IPS-18a (cell line): Measurements from ENCODE around the gene SYS1.

Experiments used
- H3K27ac ChIP-seq: one replicate; pipeline ENCODE4 v1.5.1; 2013; ENCODE audit warnings: low read length
- H3K27me3 ChIP-seq: one replicate; pipeline ENCODE4 v1.6.1; 2013; ENCODE audit warnings: mild to moderate bottlenecking, low read length; ENCODE audit not compliant: control insufficient read depth, insufficient read depth
- H3K36me3 ChIP-seq: one replicate; pipeline ENCODE4 v1.6.1; 2013; ENCODE audit warnings: low read depth, low read length; ENCODE audit not compliant: control insufficient read depth
- H3K4me1 ChIP-seq: one replicate; pipeline ENCODE4 v1.6.1; 2013; ENCODE audit warnings: low read depth, low read length; ENCODE audit not compliant: control insufficient read depth
- H3K4me3 ChIP-seq: one replicate; pipeline ENCODE4 v1.5.1; 2013; ENCODE audit warnings: low read length
- H3K9ac ChIP-seq: one replicate; pipeline ENCODE4 v1.6.1; 2013; ENCODE audit warnings: mild to moderate bottlenecking, low read length, moderate library complexity
- H3K9me3 ChIP-seq: one replicate; pipeline ENCODE4 v1.6.1; 2013; ENCODE audit warnings: low read depth, low read length; ENCODE audit not compliant: control insufficient read depth

The SYS1 gene

DNA sequence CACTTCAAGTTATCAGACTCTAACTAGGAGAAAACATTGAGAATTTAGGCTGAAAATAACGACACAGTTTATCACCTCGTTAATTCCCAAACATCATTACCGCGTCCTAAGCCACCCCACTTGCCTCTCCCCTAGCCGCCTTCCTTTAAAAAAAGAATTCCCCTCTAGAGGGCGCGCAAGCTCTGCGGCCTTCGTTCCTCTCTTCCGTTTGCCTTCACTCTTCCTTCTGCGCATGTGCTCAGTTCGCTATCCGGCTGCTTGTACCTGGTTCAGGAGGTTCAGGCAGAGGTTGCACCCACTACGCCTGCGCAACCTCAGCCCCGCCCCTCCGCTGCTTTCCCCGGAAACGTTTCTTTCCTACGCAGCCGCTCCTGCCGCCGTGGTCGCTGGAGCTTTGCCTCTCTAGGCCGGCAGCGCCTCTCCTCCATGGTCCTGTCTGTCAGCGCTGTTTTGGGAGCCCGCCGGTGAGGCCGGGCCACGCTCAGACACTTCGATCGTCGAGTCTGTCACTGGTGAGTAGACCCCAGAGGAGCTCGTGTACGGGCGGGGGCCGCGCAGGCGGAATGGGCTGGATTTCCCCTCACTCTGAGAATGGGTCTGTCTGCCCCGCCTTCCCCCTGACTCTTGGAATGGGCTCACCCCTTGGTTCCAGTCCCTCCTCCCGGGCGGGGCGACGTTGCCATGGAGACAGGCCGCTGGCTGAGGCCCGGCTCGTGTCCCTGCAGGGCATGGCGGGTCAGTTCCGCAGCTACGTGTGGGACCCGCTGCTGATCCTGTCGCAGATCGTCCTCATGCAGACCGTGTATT lies at the start of gene SYS1:
Gene SYS1 (plus strand): TSS at position 353 of the 807 bp plus-strand sequence. CDS start 376 bp downstream, at position 729.
- Histone ChIP-seq H3K4me1 (peaks cover 9% of the 10 kb centered on the region), H3K9ac (peak within 1 kb of the TSS; percentile 77), H3K36me3 (peaks cover 15% of the 10 kb centered on the region), H3K9me3 (no peaks in the 10 kb centered on the region), H3K4me3 (peak within 1 kb of the TSS; percentile 95), H3K27ac (peak within 1 kb of the TSS; percentile 51), H3K27me3 (no peaks in the 10 kb centered on the region)

DNA sequence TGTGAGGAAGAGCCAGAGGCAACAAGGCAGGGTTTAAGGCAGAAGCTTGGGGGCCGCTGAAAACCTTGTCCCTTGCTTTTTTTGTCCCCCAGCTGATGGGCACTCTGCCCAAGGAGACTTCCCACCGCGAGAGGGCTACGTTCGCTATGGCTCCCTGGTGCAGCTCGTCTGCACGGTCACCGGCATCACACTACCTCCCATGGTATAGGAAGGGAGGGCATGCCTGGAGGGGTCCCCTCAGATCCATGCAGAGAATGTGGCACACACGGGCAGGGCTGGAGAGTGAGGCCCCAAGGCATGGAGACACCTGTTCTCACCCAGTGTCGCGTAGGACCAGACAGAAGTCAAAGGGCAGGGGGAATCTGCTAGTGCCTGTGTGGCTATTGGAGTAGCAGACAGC lies 49.0 kb upstream of the SYS1 start:
- no peaks in the 10 kb centered on the region for H3K36me3 ChIP-seq
- H3K9ac ChIP-seq, result no peak overlapping the region
- H3K27ac ChIP-seq, result no peak overlapping the region
- H3K27me3 ChIP-seq, result peaks cover 17% of the 10 kb centered on the region
- no peaks in the 10 kb centered on the region for H3K9me3 ChIP-seq
- H3K4me1 ChIP-seq, result no peaks in the 10 kb centered on the region
- H3K4me3 ChIP-seq, result no peak overlapping the region

DNA sequence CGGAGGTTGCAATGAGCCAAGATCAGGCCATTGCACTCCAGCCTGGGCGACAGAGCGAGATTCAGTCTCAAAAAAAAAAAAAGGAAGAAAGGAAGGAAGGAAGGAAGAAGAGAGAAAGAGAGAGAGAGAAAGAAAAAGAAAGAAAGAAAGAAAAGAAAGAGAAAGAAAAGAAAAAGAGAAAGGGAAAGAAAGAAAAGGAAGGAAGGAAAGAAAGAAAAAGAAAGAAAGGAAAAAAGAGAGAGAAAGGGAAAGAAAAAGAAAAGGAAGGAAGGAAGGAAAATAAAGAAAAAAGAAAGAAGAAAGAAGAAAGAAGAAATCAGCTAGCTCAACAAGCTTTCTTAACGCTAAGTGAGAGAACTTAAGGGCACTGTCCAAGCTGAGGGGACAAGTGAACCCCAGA lies 47.3 kb upstream of the SYS1 start:
- Histone ChIP-seq H3K4me1 (no peaks in the 10 kb centered on the region), H3K36me3 (no peaks in the 10 kb centered on the region), H3K4me3 (no peak overlapping the region), H3K27me3 (peaks cover 16% of the 10 kb centered on the region), H3K9me3 (no peaks in the 10 kb centered on the region), H3K9ac (no peak overlapping the region), H3K27ac (no peak overlapping the region)

DNA sequence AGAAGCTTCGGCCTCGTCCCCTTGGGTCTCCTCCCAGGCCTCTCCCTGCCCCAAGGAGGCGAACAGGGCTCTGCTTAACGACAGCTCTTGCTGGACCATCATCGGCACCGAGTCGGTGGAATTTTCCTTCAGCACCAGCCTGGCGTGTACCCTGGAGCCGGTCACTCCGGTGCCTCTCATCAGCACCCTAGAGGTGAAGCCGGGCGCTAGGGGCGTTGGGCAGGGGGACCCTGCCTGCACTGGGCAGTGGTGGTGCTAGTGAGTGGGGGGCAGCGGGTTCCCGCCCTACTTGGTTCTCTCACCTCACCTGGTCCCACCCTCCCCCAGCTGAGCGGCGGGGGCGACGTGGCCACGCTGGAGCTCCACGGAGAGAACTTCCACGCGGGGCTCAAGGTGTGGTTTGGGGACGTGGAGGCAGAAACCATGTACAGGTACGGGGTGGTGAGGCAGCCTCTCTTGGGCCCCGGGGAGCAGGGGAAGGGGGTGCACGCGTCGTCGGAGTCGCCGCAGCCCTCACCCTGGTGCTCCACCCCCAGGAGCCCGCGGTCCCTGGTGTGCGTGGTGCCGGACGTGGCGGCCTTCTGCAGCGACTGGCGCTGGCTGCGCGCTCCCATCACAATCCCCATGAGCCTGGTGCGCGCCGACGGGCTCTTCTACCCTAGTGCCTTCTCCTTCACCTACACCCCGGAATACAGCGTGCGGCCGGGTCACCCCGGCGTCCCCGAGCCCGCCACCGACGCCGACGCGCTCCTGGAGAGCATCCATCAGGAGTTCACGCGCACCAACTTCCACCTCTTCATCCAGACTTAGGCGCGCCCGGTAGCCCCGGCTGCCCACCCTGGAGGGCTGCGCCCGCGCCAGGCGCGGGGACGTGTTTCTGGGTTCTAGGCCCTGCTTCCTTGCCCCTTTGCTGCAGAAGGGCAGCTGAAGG lies 46.5 kb upstream of the SYS1 start:
- no peaks in the 10 kb centered on the region for H3K4me1 ChIP-seq
- no peak overlapping the region for H3K4me3 ChIP-seq
- H3K27me3 ChIP-seq, result peaks cover 9% of the 10 kb centered on the region
- H3K9me3 ChIP-seq, result no peaks in the 10 kb centered on the region
- no peak overlapping the region for H3K9ac ChIP-seq
- no peaks in the 10 kb centered on the region for H3K36me3 ChIP-seq
- H3K27ac ChIP-seq, result no peak overlapping the region

DNA sequence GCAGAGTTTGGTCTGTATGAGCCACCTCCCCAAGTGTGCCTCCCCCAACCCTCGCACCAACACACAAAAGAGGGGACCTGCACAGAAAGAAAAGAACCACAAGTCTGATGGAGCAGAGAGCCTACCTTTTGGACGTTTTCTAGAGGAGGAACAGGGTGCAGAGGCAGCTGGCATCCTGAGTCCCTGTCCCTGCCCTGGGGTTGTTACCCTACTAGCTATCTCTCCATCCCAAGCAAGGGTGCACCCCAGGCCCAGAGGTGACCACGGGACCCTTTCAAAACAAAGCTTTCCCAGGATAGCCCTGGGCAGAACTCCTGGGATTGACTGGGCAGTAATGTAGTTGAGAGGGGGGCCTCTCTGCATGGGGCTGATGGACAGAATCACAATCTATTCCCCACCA lies 45.1 kb upstream of the SYS1 start:
- no peaks in the 10 kb centered on the region for H3K9me3 ChIP-seq
- no peaks in the 10 kb centered on the region for H3K27me3 ChIP-seq
- no peaks in the 10 kb centered on the region for H3K36me3 ChIP-seq
- no peak overlapping the region for H3K27ac ChIP-seq
- no peak overlapping the region for H3K9ac ChIP-seq
- no peaks in the 10 kb centered on the region for H3K4me1 ChIP-seq
- H3K4me3 ChIP-seq, result no peak overlapping the region

DNA sequence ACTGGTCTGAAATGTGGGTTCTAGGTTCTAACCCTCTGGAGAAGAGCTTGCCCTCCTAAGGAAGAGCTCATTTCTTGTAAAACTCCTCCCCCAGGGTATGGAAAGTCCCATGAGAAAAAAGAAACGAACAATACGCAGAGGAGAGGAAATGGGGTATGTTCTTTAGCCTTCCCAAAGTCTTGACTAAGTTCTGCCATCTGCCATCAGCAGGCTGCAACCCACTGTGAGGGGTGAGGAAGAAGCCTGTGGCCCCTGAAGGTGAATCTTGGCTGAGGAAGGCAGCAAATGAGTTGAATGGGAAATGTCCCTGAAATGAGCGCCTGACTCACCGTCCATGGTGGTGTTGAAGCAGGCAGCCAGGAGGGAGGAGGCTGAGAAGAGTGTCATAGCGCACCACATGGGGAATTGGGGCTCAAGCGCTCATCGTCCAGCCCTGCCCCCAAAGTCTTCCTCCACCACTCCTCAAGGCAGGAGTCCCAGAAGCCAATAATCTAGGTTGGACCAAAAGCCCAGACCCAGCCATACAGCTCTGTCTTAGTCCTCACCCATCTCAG lies 44.5 kb upstream of the SYS1 start:
- Histone ChIP-seq H3K27me3 (no peaks in the 10 kb centered on the region), H3K4me1 (no peaks in the 10 kb centered on the region), H3K4me3 (no peak overlapping the region), H3K9me3 (no peaks in the 10 kb centered on the region), H3K36me3 (no peaks in the 10 kb centered on the region), H3K27ac (no peak overlapping the region), H3K9ac (no peak overlapping the region)

DNA sequence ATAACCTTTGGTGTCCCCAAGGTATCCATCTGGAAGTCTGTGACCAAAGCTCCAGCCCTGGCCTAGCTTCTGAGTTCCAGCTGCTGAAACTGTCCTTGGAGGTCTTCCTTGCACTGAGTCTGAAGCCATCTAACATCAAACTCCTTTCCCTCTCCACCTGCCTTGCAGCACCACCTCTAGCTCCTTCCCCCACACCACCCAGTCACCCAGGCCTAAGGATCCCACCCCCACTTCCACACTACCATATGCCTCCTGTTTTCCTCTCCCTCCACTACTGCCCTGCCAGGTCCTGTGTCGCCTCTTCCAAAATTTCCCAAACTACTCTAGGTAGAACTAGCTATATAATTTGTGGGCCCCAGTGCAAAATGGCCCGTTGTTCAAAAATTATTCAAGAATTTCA lies 44.0 kb upstream of the SYS1 start:
- no peak overlapping the region for H3K4me3 ChIP-seq
- no peaks in the 10 kb centered on the region for H3K36me3 ChIP-seq
- H3K9ac ChIP-seq, result no peak overlapping the region
- H3K27me3 ChIP-seq, result no peaks in the 10 kb centered on the region
- no peaks in the 10 kb centered on the region for H3K9me3 ChIP-seq
- H3K27ac ChIP-seq, result no peak overlapping the region
- no peaks in the 10 kb centered on the region for H3K4me1 ChIP-seq

DNA sequence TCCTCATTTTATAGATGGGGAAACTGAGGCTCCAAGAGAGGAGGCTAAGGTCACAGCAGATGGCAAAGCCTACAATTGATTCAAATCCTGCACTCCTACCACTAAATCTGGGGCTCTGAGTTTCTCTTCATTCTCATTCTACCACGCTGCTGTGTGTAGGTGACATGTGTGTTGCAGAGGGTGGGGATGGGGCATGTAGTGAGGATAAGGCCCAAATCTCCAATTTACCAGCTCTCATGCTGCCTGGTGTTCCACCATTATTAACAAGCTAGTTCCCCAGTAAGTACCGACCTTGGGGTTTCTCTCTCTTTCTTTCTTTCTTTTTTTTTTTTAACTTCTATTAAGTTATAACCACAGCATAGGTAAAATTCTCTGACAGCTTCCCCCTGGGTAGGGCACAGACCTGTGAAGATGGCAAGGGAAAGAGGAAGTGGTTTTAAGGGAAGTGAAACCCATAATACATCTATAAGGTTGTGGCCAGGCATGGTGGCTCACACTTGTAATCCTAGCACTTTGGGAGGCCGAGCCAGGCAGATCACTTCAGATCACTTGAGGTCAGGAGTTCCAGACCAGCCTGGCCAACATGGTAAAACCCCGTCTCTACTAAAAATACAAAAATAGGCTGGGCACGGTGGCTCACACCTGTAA lies 41.9 kb upstream of the SYS1 start:
- H3K9ac ChIP-seq, result no peak overlapping the region
- H3K9me3 ChIP-seq, result no peaks in the 10 kb centered on the region
- H3K4me3 ChIP-seq, result no peak overlapping the region
- H3K27ac ChIP-seq, result no peak overlapping the region
- no peaks in the 10 kb centered on the region for H3K4me1 ChIP-seq
- H3K36me3 ChIP-seq, result no peaks in the 10 kb centered on the region
- no peaks in the 10 kb centered on the region for H3K27me3 ChIP-seq

DNA sequence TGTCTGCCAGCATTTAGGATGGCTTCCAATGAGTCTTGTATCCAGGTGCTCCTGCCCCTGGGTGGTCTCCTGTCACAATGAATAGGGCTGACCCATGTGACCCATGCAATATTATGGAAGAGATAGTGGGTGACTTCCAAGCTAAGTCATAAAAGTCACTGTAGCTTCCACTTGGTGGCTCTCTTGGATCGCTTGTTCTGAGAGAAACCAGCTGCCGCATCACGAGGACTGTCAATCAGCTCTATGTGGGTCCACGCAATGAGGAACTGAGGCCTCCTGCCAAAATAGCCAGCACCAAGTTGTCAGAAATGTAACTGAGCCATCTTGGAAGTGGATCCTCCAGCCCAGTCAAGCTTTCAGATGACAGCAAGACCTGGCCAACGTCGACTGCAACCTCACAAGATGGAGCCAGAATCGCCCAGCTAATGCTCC lies 40.0 kb upstream of the SYS1 start:
- no peaks in the 10 kb centered on the region for H3K9me3 ChIP-seq
- no peaks in the 10 kb centered on the region for H3K4me1 ChIP-seq
- H3K36me3 ChIP-seq, result peaks cover 10% of the 10 kb centered on the region
- H3K4me3 ChIP-seq, result no peak overlapping the region
- H3K27ac ChIP-seq, result no peak overlapping the region
- H3K9ac ChIP-seq, result no peak overlapping the region
- no peaks in the 10 kb centered on the region for H3K27me3 ChIP-seq

DNA sequence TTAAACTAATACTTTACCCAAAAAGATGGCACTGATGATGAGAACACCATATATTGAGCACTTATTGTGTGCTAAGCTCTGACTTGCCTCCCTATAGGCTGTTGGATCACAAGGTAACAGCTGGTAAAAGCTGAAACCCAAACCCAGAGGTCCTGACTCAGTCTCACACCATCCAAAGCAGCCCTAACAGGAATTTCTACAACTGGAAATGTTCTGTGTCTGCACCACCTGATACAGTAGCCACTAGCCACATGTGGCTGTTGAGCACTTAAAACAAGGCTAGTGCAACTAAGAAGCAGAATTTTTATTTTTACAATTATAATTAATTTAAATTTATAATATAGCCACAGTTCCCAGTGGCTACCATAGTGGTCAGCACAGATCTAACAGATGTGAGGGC lies 39.2 kb upstream of the SYS1 start:
- no peak overlapping the region for H3K27ac ChIP-seq
- H3K9ac ChIP-seq, result no peak overlapping the region
- no peaks in the 10 kb centered on the region for H3K9me3 ChIP-seq
- no peaks in the 10 kb centered on the region for H3K4me1 ChIP-seq
- H3K27me3 ChIP-seq, result no peaks in the 10 kb centered on the region
- no peak overlapping the region for H3K4me3 ChIP-seq
- peaks cover 17% of the 10 kb centered on the region for H3K36me3 ChIP-seq

DNA sequence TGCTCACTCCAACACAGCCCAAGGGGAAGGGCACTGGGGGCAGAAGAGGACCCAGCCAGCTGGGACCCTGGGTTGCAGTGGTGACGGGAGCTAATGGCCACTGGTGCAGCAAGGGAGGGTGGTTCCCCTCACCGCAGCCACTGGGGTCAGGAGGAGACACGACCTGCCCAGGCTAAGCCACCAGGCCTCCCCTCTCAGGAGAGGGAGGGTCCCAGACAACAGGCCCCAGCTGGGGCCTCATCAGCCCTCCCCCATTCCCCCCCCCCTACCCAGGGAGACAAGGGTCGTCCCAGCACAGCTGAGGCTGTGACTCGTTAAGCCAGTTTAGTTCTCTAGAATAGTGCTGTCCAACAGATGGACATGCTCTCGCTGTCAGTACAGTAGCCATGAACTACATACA lies 37.6 kb upstream of the SYS1 start:
- Histone ChIP-seq H3K4me3 (no peak overlapping the region), H3K9me3 (no peaks in the 10 kb centered on the region), H3K36me3 (peaks cover 33% of the 10 kb centered on the region), H3K27ac (no peak overlapping the region), H3K27me3 (no peaks in the 10 kb centered on the region), H3K4me1 (no peaks in the 10 kb centered on the region), H3K9ac (no peak overlapping the region)
